ENCODE results near the gene ARGFX.
"Not testable (repeated sequence)": the region's sequence is repeated elsewhere in the genome, so short reads cannot be mapped to it uniquely, and the experiment has no call there.

ARGFX gene

GRCh38 chr3:121567649-121568048 is at the start of gene ARGFX:
Gene ARGFX (plus strand): TSS chr3:121567949. CDS start chr3:121570714, 2,765 bp downstream.
- no peak for DNase-seq

DNA sequence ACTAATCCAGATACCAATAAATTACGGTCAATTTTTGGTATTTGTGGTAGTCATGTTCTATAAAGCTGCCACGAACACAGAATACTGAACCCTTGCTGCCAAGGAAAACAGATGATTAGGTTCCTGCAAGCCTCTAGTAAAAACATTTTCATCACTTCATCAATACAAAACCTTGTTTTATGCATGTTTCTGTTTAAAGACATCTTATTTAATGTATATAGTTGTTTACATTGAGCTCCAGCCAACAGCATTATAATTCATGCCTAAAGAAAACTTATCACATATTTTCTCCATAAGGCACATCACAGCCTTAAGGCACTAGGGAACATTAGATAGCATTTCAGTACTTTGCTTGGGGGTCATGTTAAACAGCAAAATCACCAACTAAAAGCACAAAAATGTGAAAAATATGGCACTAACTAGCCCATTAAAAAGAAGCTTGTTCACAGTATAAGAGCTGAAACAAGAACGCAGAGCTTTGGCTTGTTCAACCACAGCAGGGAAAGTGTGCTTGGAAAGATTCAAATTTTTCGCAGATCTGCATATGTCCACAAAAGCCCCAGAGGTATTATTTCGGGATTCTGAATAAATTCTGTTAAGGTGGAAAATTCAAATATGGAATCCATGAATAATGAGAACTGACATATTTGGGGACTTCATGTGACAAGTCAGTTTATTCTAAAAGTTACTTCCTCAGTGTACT is 49.6 kb upstream of the ARGFX start:
- DNase-seq, result no peak

- no peak for DNase-seq
These were observed 47.2 kb upstream of the ARGFX start for GRCh38 chr3:121520510-121520909.

DNA sequence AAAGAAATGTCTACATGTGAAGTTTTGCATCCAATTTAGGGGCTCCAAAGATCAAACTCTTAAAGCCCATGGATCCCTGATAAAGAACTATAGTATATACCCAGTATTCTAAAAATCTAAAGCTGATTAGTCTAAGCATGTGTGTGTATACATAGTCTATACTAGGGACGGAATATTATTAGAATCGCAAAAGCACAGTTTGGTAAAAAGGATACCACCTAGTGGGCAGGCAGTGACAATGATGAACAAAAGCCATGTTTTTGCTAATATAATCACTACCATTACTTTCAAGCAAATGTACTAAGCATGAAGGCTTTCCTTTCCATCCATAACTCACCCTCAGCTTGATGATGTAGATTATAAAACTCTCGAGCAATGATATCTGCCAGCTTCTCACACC is 38.4 kb upstream of the ARGFX start:
- peak; percentile 41 for DNase-seq

DNA sequence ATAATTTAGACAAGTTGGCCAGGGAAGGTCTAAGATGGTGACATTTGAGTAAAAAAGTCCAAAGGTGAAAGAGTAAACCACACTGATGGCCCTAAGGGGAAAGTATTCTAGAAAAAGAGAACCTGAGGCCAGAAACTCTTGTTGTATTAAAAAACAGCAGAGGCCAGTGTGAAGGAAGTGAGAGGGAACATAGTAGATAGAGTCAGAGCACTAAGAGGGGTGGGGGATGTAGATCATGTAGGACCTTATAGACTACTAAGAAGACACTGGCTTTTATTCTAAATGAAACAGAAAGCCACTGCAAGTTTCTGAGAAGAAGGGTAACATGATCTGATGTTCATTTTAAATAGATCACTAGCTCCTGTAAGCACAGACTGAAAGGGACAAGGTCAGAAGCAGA is 36.5 kb upstream of the ARGFX start:
- DNase-seq, result no peak

DNA sequence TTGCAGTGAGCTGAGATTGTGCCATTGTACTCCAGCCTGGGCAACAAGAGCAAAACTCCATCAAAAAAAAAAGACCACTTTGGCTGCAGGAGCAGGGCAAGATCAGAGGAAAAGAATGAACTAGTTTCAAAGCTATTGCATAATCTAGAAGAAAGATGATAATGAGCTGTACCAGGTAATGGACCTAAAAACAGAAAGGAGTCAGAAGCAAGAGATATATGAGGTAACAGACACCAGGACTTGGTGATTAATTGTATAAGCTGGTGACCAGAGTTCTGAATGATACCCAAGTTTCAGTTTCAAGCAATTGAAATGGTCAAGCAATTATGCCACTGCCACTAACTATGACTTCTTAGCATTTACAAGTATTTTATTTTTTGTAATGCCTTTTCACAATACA is 24.8 kb upstream of the ARGFX start:
- no peak for DNase-seq

GRCh38 chr3:121545049-121545573 is 22.6 kb upstream of the ARGFX start:
- DNase-seq, result peak; percentile 60

GRCh38 chr3:121545574-121546455 is 21.9 kb upstream of the ARGFX start, which contains the start of gene POLQ:
Gene POLQ (minus strand): TSS chr3:121545988. CDS start chr3:121545877, 111 bp downstream.
- DNase-seq, result peak; percentile 99

DNA sequence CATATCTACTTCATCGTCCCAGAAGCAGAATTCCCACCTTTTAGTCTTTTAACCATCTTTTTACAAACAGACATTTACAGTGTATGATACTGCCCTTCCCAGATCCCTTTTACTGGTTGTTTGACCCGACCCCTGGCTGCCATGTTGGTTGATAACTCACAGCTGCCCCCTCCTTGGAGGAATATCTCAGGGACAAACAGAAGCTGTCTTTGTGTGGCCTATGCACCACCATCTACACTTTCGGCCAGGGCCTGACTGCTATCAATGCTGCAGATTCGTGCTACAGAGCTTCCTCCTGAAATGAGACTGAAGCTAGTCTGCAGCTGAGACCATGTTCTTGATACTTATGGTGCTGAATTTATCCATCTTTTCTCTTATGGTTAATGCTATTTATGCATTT is 15.4 kb upstream of the ARGFX start:
- DNase-seq, result no peak

DNA sequence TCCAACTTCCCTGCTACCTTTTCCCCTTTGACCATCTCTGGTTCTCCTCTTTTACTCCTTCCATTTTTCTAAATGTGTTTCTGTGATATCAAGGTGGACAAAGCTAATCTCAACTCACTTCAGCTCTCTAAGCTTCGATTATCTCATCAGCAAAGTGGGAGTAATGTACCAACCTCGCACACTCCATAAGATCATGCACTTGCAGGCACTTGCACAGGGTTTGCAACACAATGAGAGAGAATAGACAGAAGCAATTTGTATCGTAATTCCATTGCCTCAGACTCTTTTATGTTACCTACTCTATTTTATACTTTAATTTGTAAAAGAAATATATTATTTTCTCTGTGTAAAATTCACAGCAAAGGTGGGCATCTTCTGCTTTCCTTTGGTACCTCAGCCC is 15.0 kb upstream of the ARGFX start:
- DNase-seq, result no peak

- no peak for DNase-seq
These were observed 10.3 kb upstream of the ARGFX start for GRCh38 chr3:121557426-121557934.

GRCh38 chr3:121562148-121562547 is 5.6 kb upstream of the ARGFX start:
- no peak for DNase-seq

DNA sequence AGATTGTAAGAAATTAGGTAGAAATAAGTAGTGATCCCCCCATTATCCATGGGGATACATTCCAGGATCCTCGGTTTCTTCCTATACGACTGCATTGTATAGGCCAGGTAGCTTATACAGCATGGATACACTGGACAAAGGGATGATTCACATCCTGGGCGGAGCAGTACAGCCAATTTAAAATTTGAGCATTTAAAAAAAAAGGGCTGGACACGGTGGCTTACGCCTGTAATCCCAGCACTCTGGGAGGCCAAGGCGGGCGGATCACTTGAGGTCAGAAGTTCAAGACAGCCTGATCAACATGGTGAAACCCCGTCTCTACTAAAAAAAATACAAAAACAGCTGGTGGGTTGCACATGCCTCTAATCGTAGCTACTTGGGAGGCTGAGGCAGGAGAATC is 976 bp upstream of the ARGFX start:
- no peak for DNase-seq

DNA sequence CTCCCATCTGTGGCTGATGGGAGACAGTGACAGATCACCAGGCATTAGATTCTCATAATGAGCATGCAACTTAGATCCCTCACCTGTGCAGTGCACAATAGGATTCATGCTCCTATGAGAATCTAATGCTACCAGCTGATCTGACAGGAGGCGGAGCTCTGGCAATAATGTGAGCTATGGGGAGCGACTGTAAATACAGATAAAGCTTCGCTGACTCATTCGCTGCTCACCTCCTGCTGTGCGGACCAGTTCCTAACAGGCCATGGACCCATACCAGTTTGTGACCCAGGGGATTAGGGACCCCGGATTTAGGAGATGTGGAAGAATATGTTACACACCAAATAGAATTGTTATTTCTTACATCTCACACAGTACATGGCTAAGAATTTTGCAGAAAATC is 6.7 kb downstream of the ARGFX start:
- peak; percentile 57 for DNase-seq

DNA sequence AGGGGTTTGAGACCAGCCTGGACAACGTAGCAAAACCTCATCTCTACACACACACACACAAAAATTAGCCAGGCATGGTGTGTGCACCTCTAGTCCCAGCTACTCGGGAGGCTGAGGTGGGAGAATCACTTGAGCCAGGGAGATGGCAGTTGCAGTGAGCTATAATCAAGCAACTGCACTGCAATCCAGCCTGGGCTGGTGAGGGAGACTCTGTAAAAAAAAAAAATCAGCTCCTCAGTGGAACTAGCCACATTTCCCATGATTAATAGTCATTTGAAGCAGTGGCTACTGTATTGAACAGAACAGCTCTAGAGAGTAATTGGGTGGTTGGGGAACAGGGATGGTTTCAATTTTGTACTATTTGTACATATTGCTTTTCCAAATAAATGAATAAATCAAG is 13.9 kb downstream of the ARGFX start:
- DNase-seq, result no peak

DNA sequence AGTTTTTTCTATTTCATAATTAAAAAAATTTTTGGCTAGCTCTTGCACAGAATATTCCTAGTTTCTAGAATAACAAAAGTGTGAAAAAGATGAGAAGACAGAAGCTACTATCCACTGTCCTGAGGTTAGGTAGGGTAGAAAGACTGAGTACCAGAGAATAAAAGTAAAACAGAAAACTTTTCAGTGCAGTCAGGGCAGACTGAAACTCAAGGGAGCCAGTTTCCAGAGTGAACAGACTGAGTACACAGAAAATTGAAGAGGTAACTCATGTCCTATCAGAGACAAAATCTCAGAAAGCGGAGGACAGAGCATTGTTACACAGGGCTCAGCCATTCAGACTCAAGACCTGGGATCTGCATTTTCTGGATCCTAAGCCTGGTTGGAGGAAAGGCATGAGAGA is 16.7 kb downstream of the ARGFX start:
- no peak for DNase-seq

GRCh38 chr3:121592856-121593702 is 25.3 kb downstream of the ARGFX start, which contains the start of gene FBXO40:
Gene FBXO40 (plus strand): TSS chr3:121593379. CDS start chr3:121620576, 27,197 bp downstream.
- DNase-seq, result no peak

DNA sequence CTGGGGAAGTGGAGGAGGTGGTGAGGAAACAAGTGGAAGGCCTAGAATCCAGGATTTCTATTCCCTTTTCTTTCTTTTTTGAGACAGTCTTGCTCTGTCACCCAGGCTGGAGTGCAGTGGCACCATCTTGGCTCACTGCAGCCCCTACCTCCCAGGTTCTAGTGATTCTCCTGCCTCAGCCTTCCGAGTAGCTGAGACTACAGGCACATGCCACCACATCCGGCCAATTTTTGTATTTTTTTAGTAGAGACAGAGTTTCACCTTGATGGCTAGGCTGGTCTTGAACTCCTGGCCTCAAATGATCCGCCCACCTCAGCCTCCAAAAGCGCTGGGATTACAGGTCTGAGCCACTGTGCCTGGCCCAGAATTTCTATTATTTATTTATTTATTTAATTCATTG is 26.1 kb downstream of the ARGFX start:
- DNase-seq, result not testable (repeated sequence)

DNA sequence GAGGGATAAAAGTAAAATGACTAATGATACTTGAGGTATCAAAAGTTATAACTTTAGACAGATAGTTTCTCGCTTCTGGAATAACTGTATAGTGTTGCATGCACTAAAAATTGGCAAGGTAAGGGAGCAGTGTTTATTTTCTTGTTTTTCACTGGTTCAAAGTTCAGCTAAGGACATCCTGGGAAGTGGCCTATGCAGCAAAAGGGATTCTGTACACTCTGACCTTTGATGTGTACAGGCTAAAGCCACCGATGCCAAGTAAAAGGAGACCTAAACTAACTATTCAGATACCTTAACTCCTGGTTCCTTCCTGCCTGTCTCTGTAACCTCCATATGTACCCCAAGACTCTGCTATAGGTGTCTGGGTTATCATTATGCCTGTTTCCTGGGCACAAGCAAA is 27.1 kb downstream of the ARGFX start:
- DNase-seq, result no peak

- no peak for DNase-seq
These were observed 28.1 kb downstream of the ARGFX start for GRCh38 chr3:121595765-121596406.

- DNase-seq, result no peak
These were observed 30.8 kb downstream of the ARGFX start for GRCh38 chr3:121598564-121598963.

DNA sequence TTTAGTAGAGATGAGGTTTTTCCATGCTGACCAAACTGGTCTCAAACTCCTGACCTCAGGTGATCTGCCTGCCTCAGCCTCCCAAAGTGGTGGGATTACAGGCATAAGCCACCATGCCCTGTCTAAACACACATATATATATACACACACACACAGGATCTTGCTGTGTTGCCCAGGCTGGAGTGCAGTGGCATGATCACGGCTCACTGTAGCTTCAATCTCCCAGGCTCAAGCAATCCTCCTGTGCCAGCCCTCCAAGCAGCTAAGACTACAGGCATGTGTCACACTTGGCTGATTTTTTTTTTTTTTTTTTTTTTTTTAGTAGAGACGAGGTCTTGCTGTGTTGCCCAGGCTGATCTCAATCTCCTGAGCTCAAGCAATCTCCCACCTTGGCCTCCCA is 32.2 kb downstream of the ARGFX start:
- not testable (repeated sequence) for DNase-seq

All from hematopoietic multipotent progenitor cell treated with erythropoietin and hydrocortisone succinate and interleukin-3 and kit ligand, for 4 days (in vitro differentiated cells).